Prostate gland (tissue), 2 donors: ENCODE results near the gene SPATA45.

Source experiments
- POLR2A ChIP-seq: fragments of 450-650 bp; IDR thresholded peaks from one replicate; pipeline ENCODE4 v1.6.1; 2016; ENCODE audit warnings: antibody characterized with exemption, mild to moderate bottlenecking
- TF ChIP-seq, protein P1 (sequence below), 4 experiments: fragments of 200-600 bp in 2 of 4; fragments of 450-650 bp in 2 of 4; sonication (generic) in 2 of 4; IDR thresholded peaks; 1 replicate in 3 of 4; 2 replicates in 1 of 4; pipeline ENCODE4 v1.5.1; 2016 to 2019; ENCODE audit warnings: antibody characterized with exemption in 4 of 4, mild to moderate bottlenecking in 2 of 4, moderate library complexity in 2 of 4

DNA sequence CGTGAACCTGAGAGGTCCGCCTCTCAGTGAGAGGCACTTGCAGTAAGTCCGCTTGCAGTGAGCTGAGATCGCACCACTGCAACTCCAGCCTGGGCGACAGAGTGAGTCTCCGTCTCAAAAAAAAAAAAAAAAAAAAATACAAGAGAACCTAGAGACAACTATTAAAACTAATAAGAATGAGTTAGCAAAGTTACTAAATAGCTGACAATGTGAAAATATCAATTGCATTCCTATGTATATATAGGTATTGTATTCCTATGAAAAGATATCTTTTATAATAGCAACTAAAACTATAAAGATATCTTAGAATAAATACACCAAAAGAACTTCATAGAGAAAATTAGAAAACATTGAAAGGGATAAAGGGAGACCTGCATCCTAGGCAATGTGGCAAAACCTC is 31.0 kb upstream of the SPATA45 start:
- TF ChIP-seq, protein P1, sequence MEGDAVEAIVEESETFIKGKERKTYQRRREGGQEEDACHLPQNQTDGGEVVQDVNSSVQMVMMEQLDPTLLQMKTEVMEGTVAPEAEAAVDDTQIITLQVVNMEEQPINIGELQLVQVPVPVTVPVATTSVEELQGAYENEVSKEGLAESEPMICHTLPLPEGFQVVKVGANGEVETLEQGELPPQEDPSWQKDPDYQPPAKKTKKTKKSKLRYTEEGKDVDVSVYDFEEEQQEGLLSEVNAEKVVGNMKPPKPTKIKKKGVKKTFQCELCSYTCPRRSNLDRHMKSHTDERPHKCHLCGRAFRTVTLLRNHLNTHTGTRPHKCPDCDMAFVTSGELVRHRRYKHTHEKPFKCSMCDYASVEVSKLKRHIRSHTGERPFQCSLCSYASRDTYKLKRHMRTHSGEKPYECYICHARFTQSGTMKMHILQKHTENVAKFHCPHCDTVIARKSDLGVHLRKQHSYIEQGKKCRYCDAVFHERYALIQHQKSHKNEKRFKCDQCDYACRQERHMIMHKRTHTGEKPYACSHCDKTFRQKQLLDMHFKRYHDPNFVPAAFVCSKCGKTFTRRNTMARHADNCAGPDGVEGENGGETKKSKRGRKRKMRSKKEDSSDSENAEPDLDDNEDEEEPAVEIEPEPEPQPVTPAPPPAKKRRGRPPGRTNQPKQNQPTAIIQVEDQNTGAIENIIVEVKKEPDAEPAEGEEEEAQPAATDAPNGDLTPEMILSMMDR (IDR thresholded peaks at IDR 0.05): no peak
- TF ChIP-seq POLR2A: no peak
